GM21447 (cell line): ENCODE results near the gene ZNF654.

Experiments used
- ATAC-seq: cut with Tn5 transposase; IDR thresholded peaks from one replicate; pipeline ENCODE4 v1.9.1; 2021; ENCODE audit not compliant: unreplicated experiment

Gene ZNF654

GRCh38 chr3:88191872-88192409, 132.9 kb downstream of the ZNF654 start:
- ATAC-seq = no peak

GRCh38 chr3:88192631-88193030, 133.6 kb downstream of the ZNF654 start:
- no peak for ATAC-seq
